NCI-H510A (cell line): ENCODE data around the gene ANKRD44.
A peak's percentile ranks its signal among the peaks of the same experiment; 100 is the strongest.

Experiments used
- DNase-seq: peaks from one replicate; lab custom pipeline; 2025; lab: John Stamatoyannopoulos, UW

Gene ANKRD44

GRCh38 chr2:197113275-197113711 is 197.3 kb downstream of the ANKRD44 start:
- DNase-seq: no peak

- DNase-seq: no peak
These were observed 201.3 kb downstream of the ANKRD44 start for GRCh38 chr2:197109326-197109725.

GRCh38 chr2:197108758-197109157 is 201.8 kb downstream of the ANKRD44 start:
- DNase-seq: no peak

- DNase-seq: no peak
These were observed 203.0 kb downstream of the ANKRD44 start for GRCh38 chr2:197107291-197108269.

- no peak for DNase-seq
These were observed 207.2 kb downstream of the ANKRD44 start for GRCh38 chr2:197103363-197103762.

- no peak for DNase-seq
These were observed 208.3 kb downstream of the ANKRD44 start for GRCh38 chr2:197102231-197102630.

GRCh38 chr2:197101519-197101918 is 209.1 kb downstream of the ANKRD44 start:
- DNase-seq: no peak

- DNase-seq: no peak
These were observed 212.8 kb downstream of the ANKRD44 start for GRCh38 chr2:197097578-197098366.

GRCh38 chr2:197096649-197097048 is 213.9 kb downstream of the ANKRD44 start:
- DNase-seq: no peak

GRCh38 chr2:197092431-197092830 is 218.1 kb downstream of the ANKRD44 start:
- DNase-seq: no peak

GRCh38 chr2:197090742-197091367 is 219.7 kb downstream of the ANKRD44 start:
- DNase-seq: peak; percentile 17

GRCh38 chr2:197089655-197090054 is 220.9 kb downstream of the ANKRD44 start:
- DNase-seq: no peak

- no peak for DNase-seq
These were observed 221.9 kb downstream of the ANKRD44 start for GRCh38 chr2:197088694-197089093.

GRCh38 chr2:197086500-197086899 is 224.1 kb downstream of the ANKRD44 start:
- no peak for DNase-seq

- no peak for DNase-seq
These were observed 224.9 kb downstream of the ANKRD44 start for GRCh38 chr2:197085665-197086064.

GRCh38 chr2:197081294-197081693 is 229.3 kb downstream of the ANKRD44 start:
- DNase-seq: no peak

- no peak for DNase-seq
These were observed 229.9 kb downstream of the ANKRD44 start for GRCh38 chr2:197080578-197081216.

GRCh38 chr2:197079832-197080555 is 230.6 kb downstream of the ANKRD44 start:
- no peak for DNase-seq

GRCh38 chr2:197079414-197079813 is 231.2 kb downstream of the ANKRD44 start:
- DNase-seq: no peak

GRCh38 chr2:197078535-197078934 is 232.0 kb downstream of the ANKRD44 start:
- DNase-seq: no peak

- no peak for DNase-seq
These were observed 233.2 kb downstream of the ANKRD44 start for GRCh38 chr2:197077336-197077735.
